DMS153 treated with DMSO at 0.1 percent for 48 hours (cell line): Measurements from ENCODE around the gene PPEF1.

Source experiments
- DNase-seq: peaks from one replicate; lab custom pipeline; 2025; ENCODE audit not compliant: unreplicated experiment; lab: John Stamatoyannopoulos, UW

The PPEF1 gene

GRCh38 chrX:18877469-18877868, 170.0 kb downstream of the PPEF1 start:
- DNase-seq: no peak
